Heart left ventricle (tissue), 16 donors: Measurements from ENCODE around the gene SEMA4A. TPM values are rescaled to one million over a fixed set of nuclear protein-coding genes. Genes with fewer than 3 reads are reported as not detected.

Experiments
- ATAC-seq, 4 donors: fragments of 200-7000 bp; cut with Tn5 transposase; one replicate each; pipeline ENCODE4 v1.9.1; 2020 to 2022; ENCODE audit warnings: moderate library complexity in 4 of 4, mild to moderate bottlenecking in 3 of 4, moderate number of reproducible peaks in 1 of 4
- DNase-seq, 5 donors: peaks; one replicate each; pipeline ENCODE4 v3.0.0-alpha.2; 2020
- H3K27ac ChIP-seq, 12 donors: fragments of 200-600 bp; sonication (generic) in 4 of 12; one replicate each; pipeline versions ENCODE4 v1.5.0 to v1.8.0; 2016 to 2022; ENCODE audit warnings: mild to moderate bottlenecking in 2 of 12
- H3K27me3 ChIP-seq, 9 donors: fragments of 200-600 bp; sonication (generic) in 2 of 9; one replicate each; pipeline versions ENCODE4 v1.5.1 to v1.8.0; 2016 to 2022; ENCODE audit warnings: mild to moderate bottlenecking in 3 of 9
- H3K36me3 ChIP-seq, 9 donors: fragments of 200-600 bp; sonication (generic) in 2 of 9; one replicate each; pipeline versions ENCODE4 v1.5.0 to v1.8.0; 2018 to 2022; ENCODE audit warnings: mild to moderate bottlenecking in 2 of 9
- H3K4me1 ChIP-seq, 12 donors: fragments of 200-600 bp; sonication (generic) in 4 of 12; one replicate each; pipeline versions ENCODE4 v1.5.0 to v1.8.0; 2016 to 2022; ENCODE audit warnings: mild to moderate bottlenecking in 3 of 12
- H3K4me3 ChIP-seq, 12 donors: fragments of 200-600 bp; sonication (generic) in 4 of 12; one replicate each; pipeline versions ENCODE4 v1.5.0 to v1.8.0; 2017 to 2022; ENCODE audit warnings: mild to moderate bottlenecking in 9 of 12, moderate library complexity in 4 of 12
- H3K9me3 ChIP-seq, 12 donors: fragments of 200-600 bp; sonication (generic) in 4 of 12; one replicate each; pipeline versions ENCODE4 v1.5.0 to v1.8.0; 2016 to 2022; ENCODE audit warnings: mild to moderate bottlenecking in 1 of 12
- POLR2A ChIP-seq, 2 donors: fragments of 450-650 bp; IDR thresholded peaks; one replicate each; pipeline ENCODE4 v1.6.1; 2017; ENCODE audit warnings: antibody characterized with exemption in 2 of 2, mild to moderate bottlenecking in 2 of 2, moderate library complexity in 2 of 2
- WGBS, 4 donors: extraction: QIAGEN DNeasy Blood & Tissue Kit in 2 of 4; methylation state at CpG; one replicate each; pipeline versions ENCODE4 v1.1.5 to v1.1.7; 2013 to 2018; 5-methylcytosine and 5-hydroxymethylcytosine counted together
- intact Hi-C, 10 donors: fragments of 100-400 bp; cut with DNase I; formaldehyde crosslinking; loops; one replicate each; pipeline versions ENCODE4 v1.11.1 to v1.14.2; 2022
- polyA plus RNA-seq, 2 donors: library from polyadenylated mRNA; stranded (reverse); fragments of 200-250 nt; gene quantifications; one replicate each; pipeline ENCODE4 v1.2.3, GENCODE V29; 2013
- total RNA-seq, 9 donors: library from RNA; depleted of rRNA in 2 of 9; stranded (reverse); fragments of >200 nt in 2 of 9; fragmentation: NEBNext Ultra II Directional in 3 of 9; extraction: Animal tissue kit (Norgen Biotek cat#: 25700) in 3 of 9; gene quantifications; one replicate each; pipeline versions ENCODE4 v1.1.0 to v1.2.4, GENCODE V29; 2016 to 2023
- TF ChIP-seq, protein P1 (sequence below), 12 donors: fragments of 200-600 bp; sonication (generic) in 4 of 12; IDR thresholded peaks; one replicate each; pipeline versions ENCODE4 v1.5.0 to v1.8.0; 2018 to 2022; ENCODE audit warnings: antibody characterized with exemption in 12 of 12, mild to moderate bottlenecking in 5 of 12
- donor health status: ischemic (EF 13 %, LVEDD 7.1; RV severe dilation, severe dysfunction).
- donor health status: healthy with polysubstance abuse.
- donor health status: DM: no; HTN: yes; CAD: no.
- donor health status: DM: no; HTN: no; CAD: no.
- donor health status: ischemic (EF 25% LVEDD 6.9; RV normal size, moderate dysfunction).
- donor health status: ischemic (EF 25% LVEDD 5.7; RV mildly dilated, moderate dysfunction).
- donor health status: healthy.
- donor health status: DM: yes; HTN: yes; CAD: no.
- donor health status: ischemic (EF 35%, LVEDD 5.7; RV mildly dilated, moderate dysfunction).
- donor health status: nonischemic (EF 11% LVEDD 7.7; RV severe dilation, severe dysfunction).
- donor health status: DM: yes; HTN: yes; CAD: no.
- donor health status: PGD.
- donor health status: ischemic (EF 29% LVEDD 5.4; RV normal size, mild dysfunction).
- donor health status: nonischemic (EF 23%, LVEDD 6.1; RV moderate dilation, normal function).

Gene SEMA4A
- total and polyA plus RNA-seq, 11 donors = 0.60 to 10.2 (median 1.6) TPM

DNA sequence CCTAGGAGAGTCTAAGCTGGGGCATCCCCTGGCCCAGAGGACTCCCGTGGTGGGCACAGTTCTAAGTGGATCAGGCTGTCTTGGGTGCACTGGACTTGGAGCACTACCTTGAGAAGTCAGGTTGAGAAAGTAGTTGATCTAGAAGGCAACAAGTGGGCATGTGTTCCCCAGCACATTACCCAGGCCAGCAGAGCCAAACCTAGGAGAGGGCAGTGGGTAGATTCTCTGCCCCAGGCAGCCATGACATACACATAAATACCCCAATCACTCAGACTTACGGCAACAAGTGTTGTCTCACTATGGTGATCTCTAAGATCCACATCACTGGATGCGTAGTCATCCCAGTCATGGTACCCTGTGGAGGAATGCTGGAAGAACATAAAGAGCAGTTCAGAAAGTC lies 57.9 kb downstream of the SEMA4A start:
- TF ChIP-seq, protein P1, sequence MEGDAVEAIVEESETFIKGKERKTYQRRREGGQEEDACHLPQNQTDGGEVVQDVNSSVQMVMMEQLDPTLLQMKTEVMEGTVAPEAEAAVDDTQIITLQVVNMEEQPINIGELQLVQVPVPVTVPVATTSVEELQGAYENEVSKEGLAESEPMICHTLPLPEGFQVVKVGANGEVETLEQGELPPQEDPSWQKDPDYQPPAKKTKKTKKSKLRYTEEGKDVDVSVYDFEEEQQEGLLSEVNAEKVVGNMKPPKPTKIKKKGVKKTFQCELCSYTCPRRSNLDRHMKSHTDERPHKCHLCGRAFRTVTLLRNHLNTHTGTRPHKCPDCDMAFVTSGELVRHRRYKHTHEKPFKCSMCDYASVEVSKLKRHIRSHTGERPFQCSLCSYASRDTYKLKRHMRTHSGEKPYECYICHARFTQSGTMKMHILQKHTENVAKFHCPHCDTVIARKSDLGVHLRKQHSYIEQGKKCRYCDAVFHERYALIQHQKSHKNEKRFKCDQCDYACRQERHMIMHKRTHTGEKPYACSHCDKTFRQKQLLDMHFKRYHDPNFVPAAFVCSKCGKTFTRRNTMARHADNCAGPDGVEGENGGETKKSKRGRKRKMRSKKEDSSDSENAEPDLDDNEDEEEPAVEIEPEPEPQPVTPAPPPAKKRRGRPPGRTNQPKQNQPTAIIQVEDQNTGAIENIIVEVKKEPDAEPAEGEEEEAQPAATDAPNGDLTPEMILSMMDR (IDR thresholded peaks at IDR 0.05) = no peak
- no peak for TF ChIP-seq POLR2A (IDR thresholded peaks at IDR 0.05)
- Histone ChIP-seq H3K4me3 (no peak overlapping the region), H3K27me3 (no peaks in the 10 kb centered on the region), H3K36me3 (peaks cover 0 to 70% (median 56%) of the 10 kb centered on the region in 9 donors), H3K4me1 (peaks cover 0 to 27% (median 15%) of the 10 kb centered on the region in 12 donors), H3K9me3 (no peaks in the 10 kb centered on the region), H3K27ac (no peak overlapping the region)
- intact Hi-C loops = loop anchor here in 4 of 10 donors (5.0 kb wide), 3 partner anchors 49 to 64 kb away; no protein-coding TSS in a partner anchor
- DNase-seq (no peak), ATAC-seq (no peak)
- WGBS, 4 donors = 95 to 100% (median 96%) methylated on average over 3 of the region's 3 CpGs

DNA sequence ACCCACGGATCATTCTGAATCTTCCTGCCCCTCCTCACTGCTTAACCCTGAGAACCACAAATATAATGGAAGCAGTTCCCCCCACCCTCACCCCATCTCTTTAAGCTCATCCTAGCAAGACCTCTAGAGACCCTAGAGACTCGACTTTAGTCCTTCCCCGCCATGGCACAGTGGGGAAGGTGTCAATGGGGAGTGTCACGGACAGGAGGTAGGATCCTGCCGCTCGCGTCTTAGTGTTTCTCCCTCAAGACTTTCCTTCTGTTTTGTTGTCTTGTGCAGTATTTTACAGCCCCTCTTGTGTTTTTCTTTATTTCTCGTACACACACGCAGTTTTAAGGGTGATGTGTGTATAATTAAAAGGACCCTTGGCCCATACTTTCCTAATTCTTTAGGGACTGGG lies 58.7 kb downstream of the SEMA4A start:
- Histone ChIP-seq H3K9me3 (no peaks in the 10 kb centered on the region), H3K27me3 (no peaks in the 10 kb centered on the region), H3K36me3 (peaks cover 0 to 62% (median 49%) of the 10 kb centered on the region in 9 donors), H3K4me3 (peak overlapping the region in 10 of 12 donors; percentile 60 to 84 (median 70)), H3K27ac (peak overlapping the region; percentile 89 to 99 (median 96)), H3K4me1 (peaks cover 0 to 27% (median 16%) of the 10 kb centered on the region in 12 donors)
- intact Hi-C loops = loop anchor here in 4 of 10 donors (2.0 to 5.0 kb wide), 4 partner anchors 17 to 65 kb away; partner anchors contain the start of gene SLC25A44 (in 1 of the 4)
- no peak for TF ChIP-seq POLR2A (IDR thresholded peaks at IDR 0.05)
- TF ChIP-seq, protein P1 (IDR thresholded peaks at IDR 0.05) = no peak
- ATAC-seq = no peak
- 80 to 85% (median 81%) methylated on average over 9 of the region's 9 CpGs for WGBS, 4 donors
- DNase-seq = no peak

DNA sequence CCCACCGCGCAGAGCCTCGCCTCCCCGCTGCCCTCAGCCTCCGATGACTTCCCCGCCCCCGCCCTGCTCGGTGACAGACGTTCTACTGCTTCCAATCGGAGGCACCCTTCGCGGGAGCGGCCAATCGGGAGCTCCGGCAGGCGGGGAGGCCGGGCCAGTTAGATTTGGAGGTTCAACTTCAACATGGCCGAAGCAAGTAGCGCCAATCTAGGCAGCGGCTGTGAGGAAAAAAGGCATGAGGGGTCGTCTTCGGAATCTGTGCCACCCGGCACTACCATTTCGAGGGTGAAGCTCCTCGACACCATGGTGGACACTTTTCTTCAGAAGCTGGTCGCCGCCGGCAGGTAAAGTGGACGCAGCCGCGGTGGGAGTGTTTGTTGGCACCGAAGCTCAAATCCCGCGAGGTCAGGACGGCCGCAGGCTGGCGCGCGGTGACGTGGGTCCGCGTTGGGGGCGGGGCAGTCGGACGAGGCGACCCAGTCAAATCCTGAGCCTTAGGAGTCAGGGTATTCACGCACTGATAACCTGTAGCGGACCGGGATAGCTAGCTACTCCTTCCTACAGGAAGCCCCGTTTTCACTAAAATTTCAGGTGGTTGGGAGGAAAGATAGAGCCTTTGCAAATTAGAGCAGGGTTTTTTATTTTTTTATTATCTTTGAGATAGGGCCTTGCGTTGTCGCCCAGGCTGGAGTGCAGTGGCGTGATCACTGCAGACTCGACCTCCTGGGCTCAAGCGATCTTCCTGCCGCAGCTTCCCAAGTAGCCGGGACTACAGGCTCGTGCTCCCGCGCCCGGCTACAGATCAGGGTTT lies 59.7 kb downstream of the SEMA4A start, which contains the start of gene PMF1:
Gene PMF1, plus strand, starts transcription at position 175 of the 811 bp plus-strand sequence. Its CDS starts 9 bp downstream, at position 184.
- Histone ChIP-seq H3K27ac (peak within 1 kb of the TSS; percentile 89 to 99 (median 96)), H3K4me1 (peaks cover 0 to 33% (median 20%) of the 10 kb centered on the region in 12 donors), H3K9me3 (no peaks in the 10 kb centered on the region), H3K36me3 (peaks cover 0 to 55% (median 43%) of the 10 kb centered on the region in 9 donors), H3K4me3 (peak within 1 kb of the TSS; percentile 45 to 84 (median 68)), H3K27me3 (no peaks in the 10 kb centered on the region)
- DNase-seq (peak; percentile 97 to 99 (median 98)), ATAC-seq (peak; percentile 98 to 99 (median 98))
- intact Hi-C loops = loop anchor here in 4 of 10 donors (2.0 to 5.0 kb wide), 4 partner anchors 18 to 66 kb away; partner anchors contain the start of gene SLC25A44 (in 1 of the 4)
- TF ChIP-seq, protein P1 (IDR thresholded peaks at IDR 0.05) = peak in 1 of 12 donors; percentile 18
- peak in 1 of 2 donors; percentile 82 for TF ChIP-seq POLR2A (IDR thresholded peaks at IDR 0.05)
- WGBS, 4 donors = 0 to 1% (median 1%) methylated on average over 50 to 61 of the region's 61 CpGs

DNA sequence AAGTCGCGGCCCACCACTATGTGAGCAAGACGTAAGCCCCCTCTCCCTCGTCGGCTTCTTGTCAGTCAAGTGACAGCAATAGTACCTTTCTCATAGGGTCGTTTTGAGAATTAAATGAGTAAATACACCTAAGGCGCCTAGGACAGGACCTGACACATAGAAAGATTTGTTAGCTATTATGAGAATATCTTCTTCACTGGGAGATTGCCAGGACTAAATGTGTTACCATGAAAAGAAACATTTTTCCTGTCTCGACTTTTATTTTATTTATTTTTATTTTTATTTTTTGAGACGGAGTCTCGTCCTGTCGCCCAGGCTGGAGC lies 60.2 kb downstream of the SEMA4A start:
- Histone ChIP-seq H3K27me3 (no peaks in the 10 kb centered on the region), H3K36me3 (peaks cover 0 to 49% (median 38%) of the 10 kb centered on the region in 9 donors), H3K4me3 (peak overlapping the region; percentile 45 to 84 (median 68)), H3K9me3 (no peaks in the 10 kb centered on the region), H3K4me1 (peaks cover 0 to 38% (median 20%) of the 10 kb centered on the region in 12 donors), H3K27ac (peak overlapping the region; percentile 89 to 99 (median 96))
- WGBS, 4 donors = 20 to 28% (median 25%) methylated on average over 11 of the region's 11 CpGs
- ATAC-seq = no peak
- intact Hi-C loops = loop anchor here in 4 of 10 donors (2.0 to 5.0 kb wide), 4 partner anchors 19 to 66 kb away; partner anchors contain the start of gene SLC25A44 (in 1 of the 4)
- no peak for DNase-seq
- TF ChIP-seq POLR2A (IDR thresholded peaks at IDR 0.05) = no peak
- TF ChIP-seq, protein P1 (IDR thresholded peaks at IDR 0.05) = no peak
